T-helper 1 cell treated with Interleukin-12 subunit alpha and Interleukin-12 subunit beta and Interleukin-4 antibody, amounts not matched to agents 30 ng/mL and 1 ng/mL, for 36 hours (primary cell): ENCODE measurements around the gene MACROH2A1. TPM values are rescaled to one million over a fixed set of nuclear protein-coding genes. Genes with fewer than 3 reads are reported as not detected.

Experiments
- intact Hi-C: fragments of 100-400 bp; cut with micrococcal nuclease; formaldehyde crosslinking; loops from one replicate; pipeline ENCODE4 v1.15.1; 2024
- total RNA-seq: library from RNA; stranded (reverse); gene quantifications from 2 replicates; pipeline ENCODE4 v1.2.3, GENCODE V29; 2022

MACROH2A1 gene
- total RNA-seq, 1 donor from 2014 or later, result 304 TPM

GRCh38 chr5:135436951-135437418 is 38.0 kb upstream of the MACROH2A1 start:
- intact Hi-C loops, result no loop called here

- intact Hi-C loops, result no loop called here
These were observed 36.7 kb upstream of the MACROH2A1 start for GRCh38 chr5:135435467-135436330.

GRCh38 chr5:135434591-135435466 is 35.8 kb upstream of the MACROH2A1 start:
- intact Hi-C loops, result no loop called here

- intact Hi-C loops, result no loop called here
These were observed 34.8 kb upstream of the MACROH2A1 start for GRCh38 chr5:135433681-135434426.

GRCh38 chr5:135432113-135432512 is 33.1 kb upstream of the MACROH2A1 start:
- intact Hi-C loops, result no loop called here

- intact Hi-C loops, result no loop called here
These were observed 31.1 kb upstream of the MACROH2A1 start for GRCh38 chr5:135430135-135430437.

- intact Hi-C loops, result loop anchor here (5.0 kb wide), 1 partner anchor 237 kb away; no protein-coding TSS in a partner anchor
These were observed 30.5 kb upstream of the MACROH2A1 start for GRCh38 chr5:135429301-135430134.

- intact Hi-C loops, result loop anchor here (5.0 kb wide), 1 partner anchor 236 kb away; no protein-coding TSS in a partner anchor
These were observed 29.6 kb upstream of the MACROH2A1 start for GRCh38 chr5:135428586-135428985.

- intact Hi-C loops, result loop anchor here (1.0 to 5.0 kb wide), 4 partner anchors 27 to 234 kb away; partner anchors contain the start of gene MACROH2A1
These were observed 27.4 kb upstream of the MACROH2A1 start for GRCh38 chr5:135426102-135427082.

GRCh38 chr5:135425641-135426040 is 26.6 kb upstream of the MACROH2A1 start:
- intact Hi-C loops, result loop anchor here (1.0 to 5.0 kb wide), 4 partner anchors 26 to 233 kb away; partner anchors contain the start of gene MACROH2A1

GRCh38 chr5:135423846-135424168 is 24.8 kb upstream of the MACROH2A1 start:
- intact Hi-C loops, result no loop called here

GRCh38 chr5:135423146-135423845 is 24.3 kb upstream of the MACROH2A1 start:
- intact Hi-C loops, result no loop called here

GRCh38 chr5:135422419-135422818 is 23.4 kb upstream of the MACROH2A1 start:
- intact Hi-C loops, result no loop called here

GRCh38 chr5:135417083-135417482 is 18.1 kb upstream of the MACROH2A1 start:
- intact Hi-C loops, result no loop called here

GRCh38 chr5:135405082-135405481 is 6.1 kb upstream of the MACROH2A1 start:
- intact Hi-C loops, result no loop called here

- intact Hi-C loops, result no loop called here
These were observed 3.0 kb upstream of the MACROH2A1 start for GRCh38 chr5:135402031-135402430.

- intact Hi-C loops, result no loop called here
These were observed 1.8 kb upstream of the MACROH2A1 start for GRCh38 chr5:135400866-135401265.

- intact Hi-C loops, result loop anchor here (1.0 to 10.0 kb wide), 4 partner anchors 26 to 1035 kb away; partner anchors contain the start of genes CAMLG and CDKL3
These were observed 937 bp upstream of the MACROH2A1 start for GRCh38 chr5:135399794-135400542.
